ENCODE results near the gene RBM38. TPM values are rescaled to one million over a fixed set of nuclear protein-coding genes. Genes with fewer than 3 reads are reported as not detected.
"Not testable (repeated sequence)": the region's sequence is repeated elsewhere in the genome, so short reads cannot be mapped to it uniquely, and the experiment has no call there.

Gene RBM38
- total RNA-seq, 4 donors from 2014 or later = 11.0 to 16.0 (median 12.0) TPM

DNA sequence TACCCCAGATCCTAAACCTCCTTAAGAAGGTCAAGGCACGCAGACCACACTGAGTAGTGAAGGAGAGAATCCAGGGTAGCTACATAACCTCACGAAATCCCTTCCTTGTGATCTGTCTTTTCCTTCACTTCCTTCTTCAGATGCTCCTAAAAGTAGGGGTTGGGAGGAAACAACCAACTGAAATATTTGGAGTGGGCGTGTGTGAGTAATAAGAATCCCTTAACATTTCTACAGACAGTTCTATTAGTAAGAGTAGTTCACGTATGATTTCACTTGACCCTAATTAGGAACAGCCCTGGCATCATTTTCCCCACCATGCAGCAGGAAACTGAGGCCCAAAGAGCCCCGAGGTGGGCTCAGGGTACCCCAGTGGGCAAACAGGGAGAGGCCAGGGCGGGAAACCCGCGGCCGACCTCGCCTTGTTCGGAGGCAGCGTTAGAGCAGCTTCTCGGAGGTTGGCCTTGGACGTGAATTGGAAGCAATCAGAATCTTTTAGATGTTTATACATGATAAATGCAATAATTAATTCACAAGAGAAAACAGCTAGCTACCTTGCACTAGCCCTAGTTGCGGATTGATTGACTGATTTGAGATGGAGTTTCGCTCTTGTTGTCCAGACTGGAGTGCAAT lies 41.0 kb upstream of the RBM38 start:
- TF ChIP-seq, protein P1, sequence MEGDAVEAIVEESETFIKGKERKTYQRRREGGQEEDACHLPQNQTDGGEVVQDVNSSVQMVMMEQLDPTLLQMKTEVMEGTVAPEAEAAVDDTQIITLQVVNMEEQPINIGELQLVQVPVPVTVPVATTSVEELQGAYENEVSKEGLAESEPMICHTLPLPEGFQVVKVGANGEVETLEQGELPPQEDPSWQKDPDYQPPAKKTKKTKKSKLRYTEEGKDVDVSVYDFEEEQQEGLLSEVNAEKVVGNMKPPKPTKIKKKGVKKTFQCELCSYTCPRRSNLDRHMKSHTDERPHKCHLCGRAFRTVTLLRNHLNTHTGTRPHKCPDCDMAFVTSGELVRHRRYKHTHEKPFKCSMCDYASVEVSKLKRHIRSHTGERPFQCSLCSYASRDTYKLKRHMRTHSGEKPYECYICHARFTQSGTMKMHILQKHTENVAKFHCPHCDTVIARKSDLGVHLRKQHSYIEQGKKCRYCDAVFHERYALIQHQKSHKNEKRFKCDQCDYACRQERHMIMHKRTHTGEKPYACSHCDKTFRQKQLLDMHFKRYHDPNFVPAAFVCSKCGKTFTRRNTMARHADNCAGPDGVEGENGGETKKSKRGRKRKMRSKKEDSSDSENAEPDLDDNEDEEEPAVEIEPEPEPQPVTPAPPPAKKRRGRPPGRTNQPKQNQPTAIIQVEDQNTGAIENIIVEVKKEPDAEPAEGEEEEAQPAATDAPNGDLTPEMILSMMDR (IDR thresholded peaks at IDR 0.05) = no peak
- intact Hi-C loops (cut with DNase I) = no loop called here

DNA sequence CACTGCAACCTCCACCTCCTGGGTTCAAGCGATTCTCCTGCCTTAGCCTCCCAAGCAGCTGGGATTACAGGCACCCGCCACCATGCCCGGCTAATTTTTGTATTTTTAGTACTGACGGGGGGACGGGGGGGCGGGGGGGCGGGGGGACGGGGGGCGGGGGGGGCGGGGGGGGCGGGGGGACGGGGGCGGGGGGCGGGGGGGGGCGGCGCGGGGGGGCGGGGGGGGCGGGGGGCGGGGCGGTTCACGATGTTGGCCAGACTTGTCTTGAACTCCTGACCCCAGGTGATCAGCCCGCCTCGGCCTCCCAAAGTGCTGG lies 40.5 kb upstream of the RBM38 start:
- WGBS, 2 donors = 17 to 75% methylated on average over 1 to 10 of the region's 24 CpGs
- DNase-seq; H3K27me3 ChIP-seq; H3K9me3 ChIP-seq; H3K4me1 ChIP-seq; intact Hi-C loops (cut with DNase I): not testable (repeated sequence)
- Histone ChIP-seq H3K4me3 (replicated peaks in 1 of 3) (peak overlapping the region in 1 of 3 donors; percentile 95), H3K36me3 (peaks cover 9 to 16% of the 10 kb centered on the region in 2 donors), H3K27ac (peak overlapping the region; percentile 77 to 82 (median 82))

More for the DNA sequence above, 41.0 kb upstream of the RBM38 start:
- 91 to 93% methylated on average over 16 of the region's 16 CpGs for WGBS, 2 donors
- no peak for DNase-seq
- H3K27me3 ChIP-seq = no peaks in the 10 kb centered on the region
- H3K36me3 ChIP-seq = peaks cover 9 to 14% of the 10 kb centered on the region in 2 donors
- no peaks in the 10 kb centered on the region for H3K9me3 ChIP-seq
- no peak overlapping the region for H3K4me3 ChIP-seq (replicated peaks in 1 of 3)
- no peak overlapping the region for H3K27ac ChIP-seq
- H3K4me1 ChIP-seq = peaks cover 0 to 9% of the 10 kb centered on the region in 2 donors

DNA sequence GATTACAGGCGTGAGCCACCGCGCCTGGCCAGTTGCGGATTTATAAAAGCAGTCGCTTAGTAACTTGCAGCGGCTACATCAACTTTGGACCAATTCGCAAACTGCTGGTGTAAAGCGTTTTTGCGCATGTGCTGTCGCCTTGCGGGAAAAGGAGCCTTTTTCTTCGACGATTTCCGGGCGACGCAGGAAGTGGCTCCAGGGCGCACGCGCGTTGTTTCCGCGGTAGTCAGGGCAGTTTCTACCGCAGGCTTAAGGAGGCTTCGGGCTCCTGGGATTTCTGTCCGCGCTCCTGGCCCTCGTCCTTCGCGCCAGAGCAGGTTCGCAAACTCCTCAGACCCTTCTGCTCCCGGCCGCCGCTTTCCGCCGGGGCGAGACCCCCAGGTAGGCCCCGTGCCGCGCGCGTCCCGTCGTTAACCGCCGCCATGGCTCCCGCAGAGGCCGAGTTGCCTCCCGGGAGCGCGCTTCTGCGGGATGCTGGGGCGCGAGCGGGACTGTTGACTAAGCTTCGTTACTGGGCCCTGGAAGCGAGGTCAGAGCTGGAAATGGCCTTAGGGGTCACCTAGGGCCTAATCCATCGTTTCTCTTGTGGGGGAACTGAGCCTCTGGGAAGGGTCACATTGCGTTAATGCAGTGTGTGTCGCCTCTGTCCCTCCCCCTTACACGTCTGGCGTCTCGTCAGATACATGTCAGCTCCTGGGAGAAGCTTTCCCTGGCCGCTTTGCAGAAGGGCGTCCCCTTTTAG lies 40.0 kb upstream of the RBM38 start, which contains the start of gene RAE1:
Gene RAE1 (plus strand): TSS at position 214 of the 742 bp plus-strand sequence. CDS start 2,784 bp downstream, outside the sequence.
- Histone ChIP-seq H3K4me3 (replicated peaks in 1 of 3) (peak within 1 kb of the TSS; percentile 65 to 95 (median 90)), H3K27ac (peak within 1 kb of the TSS; percentile 77 to 82 (median 82)), H3K4me1 (peaks cover 0 to 9% of the 10 kb centered on the region in 2 donors), H3K36me3 (peaks cover 11 to 21% of the 10 kb centered on the region in 2 donors), H3K9me3 (no peaks in the 10 kb centered on the region), H3K27me3 (no peaks in the 10 kb centered on the region)
- peak in 1 of 2 donors; percentile 57 for TF ChIP-seq POLR2A (IDR thresholded peaks at IDR 0.05)
- TF ChIP-seq, protein P1 (IDR thresholded peaks at IDR 0.05) = no peak
- peak; percentile 90 to 92 for DNase-seq
- WGBS, 2 donors = 0 to 1% methylated on average over 20 to 30 of the region's 64 CpGs
- intact Hi-C loops (cut with DNase I) = no loop called here

DNA sequence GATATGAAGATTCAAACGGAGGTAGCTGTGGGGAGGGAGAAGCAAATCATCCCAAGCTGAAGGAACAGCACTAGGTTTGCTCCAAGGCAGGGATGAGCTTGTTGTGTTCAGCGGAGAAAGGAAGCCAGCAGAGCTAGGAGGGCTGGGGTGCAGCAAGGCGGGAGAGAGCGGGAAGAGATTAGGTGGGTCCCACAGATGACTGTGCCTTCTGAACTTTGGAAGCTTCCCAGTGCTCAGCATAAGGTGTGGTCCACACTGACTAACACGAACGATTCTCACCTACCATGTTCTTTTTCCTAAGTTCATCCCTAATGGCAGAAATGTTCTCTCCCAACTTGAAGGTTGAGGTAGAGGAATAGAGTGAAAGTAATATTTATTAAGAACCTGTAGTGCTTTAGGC lies 38.9 kb upstream of the RBM38 start:
- no peak for DNase-seq
- H3K4me3 ChIP-seq (replicated peaks in 1 of 3) = no peak overlapping the region
- H3K4me1 ChIP-seq = peaks cover 0 to 9% of the 10 kb centered on the region in 2 donors
- no peak overlapping the region for H3K27ac ChIP-seq
- intact Hi-C loops (cut with DNase I) = no loop called here
- H3K27me3 ChIP-seq = no peaks in the 10 kb centered on the region
- no peak for TF ChIP-seq POLR2A (IDR thresholded peaks at IDR 0.05)
- TF ChIP-seq, protein P1 (IDR thresholded peaks at IDR 0.05) = no peak
- H3K36me3 ChIP-seq = peaks cover 19 to 27% of the 10 kb centered on the region in 2 donors
- H3K9me3 ChIP-seq = no peaks in the 10 kb centered on the region
- 78 to 81% methylated on average over 6 of the region's 6 CpGs for WGBS, 2 donors

DNA sequence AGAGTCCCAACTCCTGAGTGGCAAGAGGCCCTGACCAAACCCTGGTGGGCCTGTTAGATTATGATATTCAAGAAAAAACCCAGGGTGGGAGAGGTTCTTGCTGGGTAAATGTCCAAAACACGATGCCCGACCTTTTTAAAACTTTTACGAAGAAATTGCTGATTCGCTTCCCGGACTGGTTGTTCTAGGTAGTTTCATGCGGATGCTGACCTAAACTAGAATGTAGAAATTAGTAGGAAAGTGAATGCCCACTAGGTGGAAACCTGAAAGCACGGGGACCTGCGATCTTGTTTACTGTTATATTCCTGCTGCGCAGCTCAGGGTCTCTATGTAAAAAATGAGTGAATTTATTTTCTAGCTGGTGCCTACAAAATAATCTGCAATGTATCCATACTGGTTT lies 37.8 kb upstream of the RBM38 start:
- Histone ChIP-seq H3K4me3 (replicated peaks in 1 of 3) (no peak overlapping the region), H3K9me3 (no peaks in the 10 kb centered on the region), H3K27me3 (no peaks in the 10 kb centered on the region), H3K4me1 (peaks cover 0 to 9% of the 10 kb centered on the region in 2 donors), H3K27ac (no peak overlapping the region), H3K36me3 (peaks cover 19 to 27% of the 10 kb centered on the region in 2 donors)
- no peak for DNase-seq
- no peak for TF ChIP-seq POLR2A (IDR thresholded peaks at IDR 0.05)
- TF ChIP-seq, protein P1 (IDR thresholded peaks at IDR 0.05) = no peak
- intact Hi-C loops (cut with DNase I) = no loop called here
- WGBS, 2 donors = 93 to 95% methylated on average over 9 of the region's 9 CpGs

All from thyroid gland (tissue), 4 donors.